Epidermal melanocyte (primary cell): ENCODE measurements around the gene CAPN14.

ENCODE experiments used
- DNase-seq: peaks from one replicate; pipeline ENCODE4 v3.0.0; 2011; ENCODE audit warnings: low spot score; ENCODE audit not compliant: insufficient read length

Gene CAPN14

DNA sequence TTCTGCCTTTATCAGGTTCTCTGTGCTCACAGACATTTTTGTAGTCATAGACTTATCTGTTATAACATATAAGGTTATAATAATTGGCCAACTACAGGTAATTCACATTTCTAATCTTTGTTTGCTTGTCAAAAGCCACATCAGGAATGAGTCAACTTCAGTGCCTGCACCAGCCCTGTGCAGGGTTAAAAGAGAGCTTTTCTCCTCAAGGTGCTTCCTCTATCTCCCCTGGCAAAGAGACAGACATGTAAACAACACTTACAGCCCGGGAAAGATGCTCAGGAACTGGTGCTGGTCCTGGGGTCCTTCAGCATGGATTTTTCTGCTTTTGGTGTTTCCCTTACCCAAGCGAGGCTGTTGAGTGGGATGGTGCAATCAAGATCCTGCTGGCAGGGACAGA, 9.0 kb upstream of the CAPN14 start:
- DNase-seq, result no peak

DNA sequence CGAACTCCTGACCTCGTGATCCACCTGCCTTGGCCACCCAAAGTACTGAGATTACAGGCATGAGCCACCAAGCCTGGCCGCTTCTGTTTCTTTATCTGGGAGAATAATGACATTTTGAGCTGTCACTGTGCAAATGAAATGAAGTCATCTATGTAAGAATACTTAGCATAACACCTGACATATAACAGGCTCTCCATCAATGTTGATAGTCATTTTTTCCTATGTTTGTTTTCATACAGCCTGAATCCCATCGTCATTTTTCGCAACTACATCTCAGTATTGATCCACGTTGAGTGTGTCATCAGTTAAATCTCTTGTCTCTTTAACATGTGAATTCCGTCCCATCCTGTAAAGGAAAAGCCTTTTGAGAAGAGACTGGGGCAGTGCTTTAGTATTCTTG, 6.4 kb upstream of the CAPN14 start:
- DNase-seq, result no peak

DNA sequence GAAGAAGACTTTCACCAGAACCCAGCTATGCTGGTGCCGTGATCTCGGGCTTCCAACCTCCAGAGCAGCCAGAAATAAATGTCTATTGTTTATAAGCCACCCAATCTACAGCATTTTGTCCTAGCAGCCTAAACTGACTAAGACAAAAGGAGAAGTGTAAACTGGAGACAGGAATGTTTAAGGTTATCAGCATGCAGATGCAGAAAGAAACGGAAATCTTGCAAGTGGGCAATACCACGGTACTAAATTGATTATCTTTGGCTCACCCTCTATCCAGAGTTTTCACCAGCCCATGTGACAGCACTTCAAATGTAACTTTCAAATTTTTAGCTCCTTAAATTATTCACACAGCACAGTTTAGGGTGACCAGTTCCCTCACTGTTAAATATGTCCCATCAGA, 5.7 kb upstream of the CAPN14 start:
- DNase-seq, result no peak

DNA sequence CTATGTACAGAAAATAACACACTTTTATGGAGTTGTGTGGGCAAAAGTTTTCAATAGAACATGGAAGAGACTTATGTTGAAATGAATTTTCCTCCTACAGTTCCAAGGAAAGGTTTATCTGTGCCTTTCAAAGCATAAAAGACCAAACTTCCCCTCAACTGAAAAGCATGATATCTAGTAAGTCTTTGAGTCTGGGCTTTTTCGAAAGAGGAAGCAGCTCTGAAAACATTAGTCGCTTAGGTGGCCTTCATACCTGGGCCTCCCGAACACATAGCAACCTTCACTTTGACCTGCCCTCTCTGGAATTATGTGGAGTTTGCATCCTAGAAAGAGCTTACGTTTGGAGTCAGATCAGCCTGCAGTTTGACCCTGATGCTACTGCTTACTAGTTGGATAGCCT, 4.8 kb upstream of the CAPN14 start:
- no peak for DNase-seq

DNA sequence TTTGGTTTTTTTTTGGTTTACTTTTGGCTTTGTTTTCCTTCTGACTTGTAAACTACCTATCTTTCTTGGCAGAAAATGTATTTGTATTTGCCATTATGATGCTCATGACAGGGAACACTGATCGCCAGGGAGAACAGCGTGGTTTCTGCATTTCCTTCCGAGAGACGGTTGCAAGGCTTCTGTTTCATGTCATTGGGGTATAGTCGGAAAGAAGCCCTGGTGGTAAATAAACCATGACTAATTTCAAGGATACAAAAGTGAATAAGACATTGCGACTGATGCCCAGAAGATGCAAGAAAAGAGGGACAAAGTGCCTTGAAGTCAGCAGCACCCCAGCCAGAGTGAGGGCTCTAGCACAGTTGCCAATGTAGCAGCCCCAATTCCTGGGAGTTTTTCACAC, 4.2 kb upstream of the CAPN14 start:
- no peak for DNase-seq

DNA sequence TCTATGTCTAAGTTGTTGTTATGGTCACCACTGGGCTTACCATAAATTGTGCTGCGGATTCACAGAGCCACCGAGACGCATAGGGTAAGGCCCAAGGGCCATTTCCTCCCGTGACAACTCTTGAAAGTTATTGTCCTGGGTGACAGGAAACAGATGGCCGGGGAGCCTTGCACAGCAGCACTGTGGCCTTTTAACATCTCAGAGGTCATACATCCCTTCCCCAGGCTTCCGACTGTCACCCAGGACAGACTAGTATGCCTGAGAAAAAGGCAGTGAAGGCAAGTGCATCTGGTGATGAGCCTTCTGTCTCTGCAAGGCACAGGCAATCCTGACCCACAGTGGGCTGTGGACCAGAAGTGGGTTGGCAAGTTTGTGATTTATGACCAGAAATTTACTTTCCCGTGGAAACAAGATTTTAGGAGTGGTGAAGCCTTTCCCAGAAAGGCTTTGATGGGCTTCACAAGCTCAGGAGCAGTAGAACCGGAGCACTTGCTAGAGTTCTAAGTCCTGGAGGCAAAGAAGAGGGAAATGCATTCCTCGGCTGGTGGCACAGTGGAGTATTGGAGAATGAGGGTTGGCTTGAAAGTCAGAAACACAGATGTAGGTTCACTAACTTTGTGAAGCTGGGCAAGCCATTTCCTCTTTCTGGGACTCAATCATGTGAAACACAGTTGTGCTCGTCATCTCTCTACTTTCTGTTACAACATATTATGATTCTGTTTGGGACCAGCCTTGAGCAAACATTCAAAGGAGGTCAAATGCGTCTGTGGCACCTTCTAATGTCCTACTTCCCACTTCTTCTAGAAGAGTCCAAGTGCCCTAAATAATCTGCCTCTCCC, 2.0 kb upstream of the CAPN14 start:
- DNase-seq, result no peak

DNA sequence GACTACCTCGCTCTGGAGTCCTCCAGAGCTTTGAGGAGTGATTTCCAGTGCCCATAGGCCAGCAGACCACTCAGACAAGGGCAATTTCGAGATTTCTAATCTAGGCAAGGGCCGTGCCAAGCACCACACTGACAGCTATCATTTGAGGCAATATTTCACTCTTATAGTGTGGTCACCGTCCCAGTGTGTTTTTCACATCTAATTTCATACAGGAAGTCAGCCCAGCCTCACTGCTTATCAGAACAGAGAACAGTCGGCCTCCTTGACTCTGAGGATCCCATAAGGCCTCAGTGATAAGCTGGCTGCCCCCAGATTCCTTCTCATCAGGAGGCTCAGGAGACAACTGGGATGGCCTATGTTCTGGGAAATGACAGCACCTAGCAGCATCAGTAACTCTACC, 581 bp downstream of the CAPN14 start:
- no peak for DNase-seq

DNA sequence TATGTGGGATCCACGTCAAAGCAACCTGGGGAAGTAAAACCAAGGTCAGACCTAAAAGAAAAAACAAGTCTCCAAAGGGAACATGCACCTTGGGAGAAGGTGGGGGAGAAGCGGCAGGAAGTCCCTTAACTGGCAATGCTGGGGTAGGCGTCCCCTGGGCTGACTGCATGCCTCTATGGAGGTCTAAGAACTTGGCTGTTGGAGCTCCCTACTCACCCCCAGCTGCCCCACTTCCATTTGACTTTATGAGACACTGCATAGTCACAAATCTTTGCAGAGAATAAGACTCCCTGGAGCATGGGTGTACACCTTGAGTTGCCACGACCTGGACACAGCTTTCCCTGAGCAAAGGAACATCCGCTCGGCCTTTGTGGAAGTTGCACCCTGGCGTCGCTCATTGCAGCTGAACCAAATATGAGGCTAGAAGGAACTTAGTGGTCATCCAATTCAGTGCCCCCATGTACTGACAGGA, 2.8 kb downstream of the CAPN14 start:
- no peak for DNase-seq

DNA sequence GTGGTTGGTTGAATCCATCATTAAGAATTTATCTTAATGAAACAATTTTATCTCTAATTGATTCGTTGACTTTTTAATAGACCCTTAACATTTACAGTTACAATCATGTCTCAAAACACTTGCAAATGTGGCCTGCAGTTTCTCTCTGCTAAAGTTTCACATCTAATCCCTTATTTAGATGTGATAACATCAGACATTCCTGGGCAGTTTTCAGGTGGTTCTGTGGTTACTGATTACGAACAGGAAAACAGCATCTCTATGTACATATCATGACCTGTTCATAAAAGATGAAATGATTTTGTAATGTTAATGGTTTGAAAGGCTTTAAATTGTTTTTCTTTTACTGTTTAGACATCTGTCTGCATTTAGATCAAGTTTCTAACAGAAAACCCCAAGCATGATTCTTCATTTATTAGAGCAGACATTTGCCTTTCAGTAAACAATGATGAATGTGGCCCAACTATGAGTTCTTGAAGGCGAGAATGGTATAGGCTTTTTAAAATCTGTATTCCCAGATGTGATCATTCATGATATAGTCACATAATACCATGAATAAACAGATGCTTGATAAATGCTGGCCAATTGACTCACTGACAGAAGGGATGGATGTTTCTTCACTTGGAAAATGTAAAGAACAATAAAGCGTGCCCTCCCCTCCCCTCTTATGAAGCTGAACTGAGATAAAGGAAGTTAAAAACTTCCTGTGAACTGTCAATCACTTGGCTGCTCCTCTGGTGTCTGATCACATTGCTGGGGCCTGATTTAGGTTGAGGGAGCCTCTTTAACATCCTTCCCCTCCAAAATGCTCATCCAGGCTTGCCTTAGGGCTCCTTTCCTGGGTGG, 3.5 kb downstream of the CAPN14 start:
- no peak for DNase-seq

DNA sequence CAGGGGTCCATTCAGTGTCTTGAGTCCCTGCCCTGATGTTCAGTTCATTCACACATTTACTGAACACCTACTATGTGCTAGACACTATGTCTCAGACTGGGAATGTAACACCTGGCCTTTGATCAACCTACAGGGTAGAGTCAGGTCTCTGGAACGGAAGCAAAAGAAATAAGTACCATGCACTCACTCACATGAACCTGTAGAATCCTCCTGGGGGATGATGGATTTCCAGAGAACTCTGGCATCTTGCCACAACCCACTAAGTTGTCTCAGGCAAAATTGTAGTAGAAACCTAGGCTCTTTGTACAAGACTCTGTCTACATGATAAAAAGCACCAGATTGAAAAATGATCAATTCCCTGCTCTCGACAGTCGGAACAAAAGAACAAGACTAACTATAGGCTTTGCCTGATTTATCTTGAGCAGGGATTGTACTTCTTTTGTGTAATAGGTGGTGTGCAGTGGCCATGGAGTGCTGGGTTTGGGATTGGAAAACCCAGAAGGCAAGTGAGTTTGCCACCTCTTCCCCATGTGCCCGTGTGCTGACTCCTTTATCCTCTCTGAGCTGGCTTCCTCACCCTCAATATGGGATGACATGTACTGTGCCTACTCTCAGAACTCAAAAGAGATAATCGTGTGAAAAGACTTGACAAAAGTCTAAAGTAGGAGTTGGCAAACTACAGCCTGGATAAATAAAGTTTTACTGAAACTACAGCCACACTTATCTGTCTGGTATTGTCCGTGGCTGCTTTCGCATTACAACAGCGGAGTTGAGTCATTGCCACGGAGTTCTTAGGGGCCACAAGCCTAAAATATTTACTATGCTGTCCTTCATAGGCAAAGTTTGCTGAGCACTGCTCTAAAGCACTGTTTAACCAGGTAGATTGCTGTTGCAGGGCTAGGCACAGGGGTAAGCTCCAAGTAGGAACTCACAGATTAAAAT, 4.4 kb downstream of the CAPN14 start:
- no peak for DNase-seq

DNA sequence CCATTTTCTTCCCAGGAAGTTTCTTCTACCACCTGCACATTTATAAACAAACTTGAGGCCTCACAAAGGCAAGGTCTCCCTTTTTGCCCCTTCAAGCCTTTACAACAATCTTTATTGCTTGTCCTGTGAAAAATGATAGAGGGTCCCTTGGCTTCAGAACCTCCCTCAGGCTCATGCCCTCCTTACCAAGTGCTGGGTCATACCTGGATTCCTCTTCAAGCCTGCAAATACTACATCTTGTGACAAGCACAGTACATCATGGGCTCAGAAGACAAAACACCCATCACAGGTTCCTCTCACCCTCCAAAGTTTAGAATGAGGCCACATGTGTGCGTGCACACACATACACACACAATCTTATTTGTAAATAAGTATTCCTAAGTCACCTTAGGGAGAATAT, 9.1 kb downstream of the CAPN14 start:
- no peak for DNase-seq

DNA sequence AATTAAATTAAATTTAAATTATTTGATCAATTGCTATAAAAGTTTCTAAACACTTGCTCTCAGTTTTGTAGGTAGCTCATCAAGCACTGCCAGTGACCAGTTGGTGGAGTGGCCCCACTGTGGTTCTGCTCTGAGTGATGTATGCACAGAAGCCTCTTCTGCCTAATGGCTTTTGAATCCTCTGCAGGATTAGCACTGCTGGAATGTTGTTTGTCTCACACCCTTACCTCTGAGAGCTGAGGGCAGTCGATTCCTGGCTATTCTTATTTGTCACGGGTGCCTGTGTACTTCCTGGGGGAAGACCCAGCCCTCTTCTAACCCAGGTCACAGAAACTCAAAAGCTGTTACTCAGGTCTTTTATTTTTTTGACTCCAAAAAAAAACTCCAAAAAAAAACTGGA, 9.5 kb downstream of the CAPN14 start:
- DNase-seq, result no peak

DNA sequence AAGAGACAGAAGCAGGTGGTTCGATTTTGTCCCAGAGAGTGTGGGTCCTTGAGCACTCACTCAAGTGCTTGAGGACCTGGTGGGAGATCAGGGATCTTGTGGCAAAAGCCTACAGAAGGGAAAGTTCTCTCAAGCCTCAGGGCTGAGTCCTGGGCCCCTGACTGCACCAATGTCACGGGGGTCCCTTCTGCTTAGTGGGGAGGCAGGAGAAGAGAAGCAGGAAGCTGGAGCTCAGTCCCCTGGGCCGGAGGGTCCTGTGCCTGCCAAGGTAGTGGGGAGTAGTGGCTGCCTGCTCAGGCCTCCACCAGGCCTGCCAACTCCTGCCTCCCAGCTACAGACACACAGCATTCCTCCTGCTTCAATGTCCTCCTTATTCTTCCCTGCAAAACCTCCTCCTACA, 11.7 kb downstream of the CAPN14 start:
- DNase-seq, result no peak

DNA sequence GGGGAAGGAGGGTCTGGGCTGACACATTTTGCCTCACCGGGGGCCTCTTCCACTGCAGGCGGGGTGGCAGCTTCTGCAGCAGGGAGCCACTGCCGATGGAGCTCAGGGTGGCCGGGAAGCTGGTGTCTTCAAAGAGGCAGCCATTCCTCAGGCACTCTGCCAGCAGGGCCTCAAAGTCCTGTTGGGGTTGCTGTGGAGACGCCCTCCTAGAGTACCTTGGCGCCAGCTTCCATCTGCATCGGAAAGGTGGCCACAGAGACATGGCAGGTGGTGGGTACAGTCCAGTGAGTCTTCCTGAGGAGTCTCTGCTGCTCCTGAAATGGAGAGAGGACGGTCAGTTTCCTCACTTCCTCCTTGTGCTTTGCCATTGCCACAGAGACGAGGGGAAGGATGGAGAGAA, 12.1 kb downstream of the CAPN14 start:
- DNase-seq, result no peak

DNA sequence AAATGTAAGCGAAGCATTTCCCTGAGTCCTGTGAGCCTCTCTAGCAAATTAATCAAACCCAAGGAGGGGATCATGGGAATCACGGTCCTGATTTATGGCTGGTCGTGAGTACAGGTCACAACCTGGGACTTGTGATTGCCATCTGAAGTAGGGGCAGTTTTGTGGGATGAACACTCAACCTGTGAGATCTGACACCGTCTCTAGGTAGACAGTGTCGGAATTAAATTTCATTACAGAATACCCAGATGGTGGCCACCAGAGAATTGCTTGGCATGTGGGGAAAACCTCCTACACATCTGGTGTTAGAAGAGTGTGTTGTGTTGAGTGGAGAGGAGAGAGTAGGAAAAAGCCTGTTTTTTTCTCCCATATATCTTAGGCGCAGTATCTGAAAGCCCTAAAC, 12.5 kb downstream of the CAPN14 start:
- no peak for DNase-seq

DNA sequence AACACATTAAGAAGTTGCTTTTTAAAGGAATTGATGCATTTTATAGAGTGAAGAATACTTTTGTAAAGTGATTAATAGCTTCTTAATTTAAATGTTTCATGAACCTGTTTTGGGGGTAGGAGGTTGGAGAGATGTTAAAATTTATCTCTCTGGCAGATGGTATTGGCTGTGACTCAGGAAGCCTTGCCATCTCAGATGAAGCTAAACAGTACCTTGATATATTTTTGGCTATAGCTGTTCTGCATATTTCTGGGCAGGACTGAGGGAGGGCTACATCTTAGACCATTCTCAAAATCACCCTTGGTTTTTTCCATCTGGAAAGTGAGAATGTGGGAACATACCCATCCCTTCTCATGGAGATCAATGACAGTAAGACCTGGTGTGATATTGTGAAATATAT, 13.4 kb downstream of the CAPN14 start:
- DNase-seq, result no peak

DNA sequence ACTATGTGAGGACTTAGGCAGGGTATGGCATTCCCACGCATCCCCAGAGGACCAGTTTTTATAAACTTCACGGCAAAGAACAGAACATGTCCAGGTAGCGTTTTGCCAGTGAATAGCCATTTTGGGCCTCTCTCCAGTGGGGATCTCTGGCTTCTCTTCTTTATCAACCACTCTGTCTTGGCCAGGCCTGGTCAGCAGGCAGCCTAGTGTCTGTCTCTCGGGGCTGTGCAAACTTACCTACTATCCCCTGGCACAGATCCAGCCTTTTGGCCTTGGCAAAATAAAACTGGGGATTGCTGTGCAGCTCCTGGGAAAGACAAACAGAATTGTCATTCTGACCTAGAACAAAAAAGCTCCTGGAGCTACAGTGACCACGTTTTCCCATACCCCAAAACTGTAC, 14.5 kb downstream of the CAPN14 start:
- no peak for DNase-seq

DNA sequence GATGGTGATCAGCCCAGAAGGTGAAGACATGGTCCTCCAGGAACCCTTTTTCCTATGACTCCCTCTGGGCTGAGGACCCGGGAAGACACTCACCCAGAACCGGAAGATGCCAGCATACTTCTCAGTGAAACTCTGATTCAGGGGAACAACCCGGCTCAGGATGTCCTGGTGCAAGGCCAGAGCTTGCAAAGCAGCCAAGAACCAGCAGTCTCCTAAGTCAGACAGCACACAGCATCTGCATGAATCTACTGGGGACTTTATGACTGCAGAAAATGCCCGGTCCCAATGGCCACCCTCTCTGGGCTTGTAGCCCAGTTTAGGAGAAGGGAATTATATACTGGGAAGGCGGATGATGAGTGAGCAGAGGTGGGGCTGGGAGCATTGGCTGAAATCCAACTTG, 15.3 kb downstream of the CAPN14 start:
- no peak for DNase-seq

DNA sequence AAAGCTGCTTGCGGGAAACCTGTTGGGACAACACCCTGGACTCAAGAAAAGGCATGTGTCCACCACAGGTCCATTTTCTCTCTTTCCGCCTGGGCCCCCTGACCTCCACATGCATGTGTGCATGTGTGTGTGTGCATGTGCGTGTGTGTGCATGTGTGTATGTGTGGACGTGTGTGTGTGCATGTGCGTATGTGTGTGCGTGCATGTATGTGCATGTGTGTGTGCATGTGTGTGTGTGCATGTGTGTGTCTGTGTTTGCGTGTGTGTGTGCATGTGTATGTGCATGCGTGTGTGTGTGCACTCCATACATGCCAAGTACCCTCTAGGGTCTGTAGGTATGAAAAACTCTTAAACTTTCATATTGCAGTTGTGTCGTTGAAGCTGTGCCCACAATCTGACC, 16.3 kb downstream of the CAPN14 start:
- no peak for DNase-seq

DNA sequence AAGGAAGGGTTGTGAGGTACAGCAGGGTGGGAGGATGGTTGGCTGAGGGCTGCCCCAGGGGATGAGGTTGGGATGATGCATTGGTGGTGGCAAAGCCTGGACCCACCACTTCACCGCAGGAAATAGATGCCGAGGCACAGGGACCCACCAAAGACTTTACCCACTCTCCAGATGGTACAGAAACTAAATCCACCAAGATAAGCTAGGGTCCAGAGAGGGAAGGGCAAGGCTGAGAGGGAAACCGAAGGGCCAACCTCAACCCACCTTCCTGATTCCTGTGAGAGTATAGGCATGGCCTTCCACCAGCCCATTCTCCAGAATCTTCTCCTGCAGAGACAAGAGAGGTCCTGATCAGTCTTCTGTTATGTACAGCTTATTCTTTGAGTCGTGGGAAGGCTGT, 18.1 kb downstream of the CAPN14 start:
- no peak for DNase-seq

DNA sequence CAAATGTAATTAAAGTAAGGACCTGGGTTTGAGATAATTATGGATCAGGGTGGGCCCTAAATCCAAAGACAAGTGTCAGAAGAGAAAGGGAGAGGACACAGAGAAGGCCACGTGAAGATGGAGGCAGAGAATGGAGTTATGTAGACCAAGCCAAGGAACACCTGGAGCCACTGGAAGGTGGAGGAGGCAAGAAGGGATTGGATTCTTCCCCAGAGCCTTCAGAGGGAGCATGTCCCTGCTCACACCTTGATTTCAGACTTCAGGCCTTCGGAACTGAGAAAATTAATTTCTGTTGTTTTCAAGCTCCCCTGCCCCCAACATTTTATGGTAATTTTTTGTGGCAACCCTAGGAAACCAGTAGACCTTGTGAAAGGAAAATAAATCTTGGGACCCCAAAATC, 19.6 kb downstream of the CAPN14 start:
- no peak for DNase-seq

DNA sequence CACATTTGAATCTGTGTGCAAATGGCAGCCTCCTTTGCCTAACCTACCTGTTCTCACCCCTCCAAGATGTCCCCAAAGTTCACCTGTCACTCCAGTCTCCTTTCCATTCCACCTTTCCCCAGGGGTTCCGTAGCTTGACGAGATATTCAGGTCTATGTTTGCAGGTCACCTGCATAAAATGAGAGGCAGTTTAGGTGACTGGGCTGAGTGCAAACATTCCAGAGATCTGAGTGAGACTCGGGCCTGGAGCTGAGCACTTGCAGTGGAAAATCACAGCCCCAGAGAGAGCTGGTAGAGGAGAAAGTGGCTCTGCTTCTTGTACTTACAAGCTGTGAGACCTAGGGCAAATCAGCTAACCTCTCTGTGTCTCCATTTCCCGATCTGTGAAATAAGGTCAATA, 20.1 kb downstream of the CAPN14 start:
- DNase-seq, result no peak
